ENCODE data around the gene HSBP1L1.

Gene HSBP1L1

DNA sequence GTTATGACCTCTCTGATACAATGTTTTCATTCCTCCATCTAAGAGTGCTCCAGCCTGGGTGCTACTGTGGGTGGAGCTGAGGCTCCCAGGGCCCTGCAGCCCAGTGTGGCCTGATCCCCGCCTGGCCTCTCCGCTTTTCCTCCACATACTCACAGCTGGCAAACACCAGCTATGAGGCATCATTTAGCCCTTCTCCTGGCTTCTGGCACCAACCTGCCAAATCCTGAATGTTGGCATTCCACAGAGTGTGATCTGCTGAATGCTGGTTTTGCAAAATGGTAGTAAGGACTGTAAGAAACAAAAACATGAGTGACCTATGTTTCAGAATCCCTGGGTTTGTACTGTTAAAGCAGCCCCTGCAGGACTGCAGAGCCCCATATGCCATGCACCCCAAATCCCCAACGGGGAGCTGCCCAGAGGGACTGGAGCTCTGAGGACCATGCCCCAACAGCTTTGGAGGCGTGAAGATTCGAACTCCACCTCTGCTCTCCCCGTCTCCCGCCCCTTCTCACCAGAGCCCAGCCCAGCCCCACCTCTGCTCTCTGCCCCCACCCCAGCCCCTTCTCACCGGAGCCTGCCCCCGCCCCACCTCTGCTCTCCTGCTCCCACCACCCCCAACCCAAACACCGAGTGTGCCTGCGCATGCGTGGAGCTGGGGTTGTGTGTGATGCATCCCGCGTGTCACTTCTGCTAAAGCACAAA, 17.2 kb upstream of the HSBP1L1 start:
- CTCF ChIA-PET: no interaction called here
- H3K9me3 Mint-ChIP-seq: no peaks in the 10 kb centered on the region
- H3K4me3 Mint-ChIP-seq: no peak overlapping the region
- H3K4me1 Mint-ChIP-seq: peaks cover 49% of the 10 kb centered on the region
- DNase-seq: no peak
- no peak overlapping the region for H3K27ac Mint-ChIP-seq
- H3K36me3 Mint-ChIP-seq: peaks cover 18% of the 10 kb centered on the region
- H3K27me3 Mint-ChIP-seq: no peaks in the 10 kb centered on the region

DNA sequence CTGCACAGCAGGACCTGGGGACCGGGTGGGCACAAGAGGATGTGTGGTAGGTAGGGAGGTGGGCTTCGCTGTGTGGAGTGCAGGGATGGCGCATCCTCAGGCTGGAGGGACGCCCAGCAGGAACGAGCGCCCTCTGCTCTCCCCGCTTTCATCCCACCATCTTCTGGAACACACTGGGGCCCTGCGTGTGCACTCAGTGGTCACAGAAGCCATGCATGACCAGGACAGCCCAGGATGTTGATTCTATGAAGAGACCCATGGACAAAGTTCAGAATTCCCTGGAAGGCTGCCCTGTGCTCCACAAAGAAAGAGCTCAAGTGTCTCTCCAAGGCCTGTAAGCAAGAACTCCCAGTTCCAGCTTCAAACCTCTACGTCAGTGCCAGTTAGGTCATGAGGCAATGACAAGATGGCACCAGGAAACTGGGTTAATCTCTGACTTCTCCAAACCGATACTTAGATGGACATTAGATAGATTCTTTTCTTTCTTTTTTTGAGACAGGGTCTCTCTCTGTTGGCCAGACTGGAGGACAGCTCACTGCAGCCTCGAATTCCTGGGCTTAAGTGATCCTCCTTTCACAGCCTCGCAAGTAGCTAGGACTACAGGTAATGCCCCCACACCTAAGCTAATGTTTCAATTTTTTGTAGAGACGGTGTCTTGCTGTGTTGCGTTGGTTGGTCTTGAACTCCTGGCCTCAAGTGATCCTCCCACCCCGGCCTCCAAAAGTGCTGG, 16.4 kb upstream of the HSBP1L1 start:
- H3K36me3 Mint-ChIP-seq: peaks cover 13% of the 10 kb centered on the region
- peaks cover 49% of the 10 kb centered on the region for H3K4me1 Mint-ChIP-seq
- H3K27ac Mint-ChIP-seq: no peak overlapping the region
- no peaks in the 10 kb centered on the region for H3K9me3 Mint-ChIP-seq
- no peak overlapping the region for H3K4me3 Mint-ChIP-seq
- CTCF ChIA-PET: no interaction called here
- no peak for DNase-seq
- peaks cover 4% of the 10 kb centered on the region for H3K27me3 Mint-ChIP-seq

DNA sequence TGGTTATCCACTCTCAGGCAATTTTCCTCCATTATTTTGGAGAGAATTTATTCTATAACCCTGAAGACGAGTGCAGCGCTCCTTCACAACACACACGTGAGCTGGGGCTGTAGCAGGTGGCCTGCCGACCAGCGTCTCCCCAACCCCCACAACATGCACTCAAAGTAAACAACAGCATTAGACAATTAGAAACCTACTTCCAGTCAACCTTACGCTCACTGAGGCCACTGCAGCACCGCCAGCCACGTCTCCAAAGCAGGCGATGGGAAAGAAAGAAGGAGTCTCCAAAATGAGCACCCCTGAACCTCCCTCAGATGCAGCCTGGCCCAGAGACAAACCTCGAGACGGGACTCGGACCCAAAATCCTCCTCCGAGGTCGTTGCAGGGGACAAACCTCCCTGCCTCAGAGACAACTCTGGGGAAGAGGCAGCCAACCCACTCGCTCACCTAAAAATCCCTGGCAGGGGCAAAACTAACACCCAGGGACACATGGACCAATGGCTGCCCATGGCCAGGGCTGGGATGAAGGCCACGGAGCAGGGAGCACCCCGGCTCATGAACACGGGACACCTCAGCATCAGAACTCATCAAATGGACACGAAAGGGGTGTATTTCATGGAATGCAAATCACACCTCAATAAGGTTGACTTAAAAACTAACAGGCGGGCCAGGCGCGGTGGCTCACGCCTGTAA, 15.6 kb upstream of the HSBP1L1 start:
- H3K4me3 Mint-ChIP-seq: peak overlapping the region; percentile 83
- DNase-seq: no peak
- peak overlapping the region; percentile 76 for H3K27ac Mint-ChIP-seq
- peaks cover 13% of the 10 kb centered on the region for H3K36me3 Mint-ChIP-seq
- CTCF ChIA-PET: no interaction called here
- H3K9me3 Mint-ChIP-seq: no peaks in the 10 kb centered on the region
- peaks cover 12% of the 10 kb centered on the region for H3K27me3 Mint-ChIP-seq
- peaks cover 49% of the 10 kb centered on the region for H3K4me1 Mint-ChIP-seq

DNA sequence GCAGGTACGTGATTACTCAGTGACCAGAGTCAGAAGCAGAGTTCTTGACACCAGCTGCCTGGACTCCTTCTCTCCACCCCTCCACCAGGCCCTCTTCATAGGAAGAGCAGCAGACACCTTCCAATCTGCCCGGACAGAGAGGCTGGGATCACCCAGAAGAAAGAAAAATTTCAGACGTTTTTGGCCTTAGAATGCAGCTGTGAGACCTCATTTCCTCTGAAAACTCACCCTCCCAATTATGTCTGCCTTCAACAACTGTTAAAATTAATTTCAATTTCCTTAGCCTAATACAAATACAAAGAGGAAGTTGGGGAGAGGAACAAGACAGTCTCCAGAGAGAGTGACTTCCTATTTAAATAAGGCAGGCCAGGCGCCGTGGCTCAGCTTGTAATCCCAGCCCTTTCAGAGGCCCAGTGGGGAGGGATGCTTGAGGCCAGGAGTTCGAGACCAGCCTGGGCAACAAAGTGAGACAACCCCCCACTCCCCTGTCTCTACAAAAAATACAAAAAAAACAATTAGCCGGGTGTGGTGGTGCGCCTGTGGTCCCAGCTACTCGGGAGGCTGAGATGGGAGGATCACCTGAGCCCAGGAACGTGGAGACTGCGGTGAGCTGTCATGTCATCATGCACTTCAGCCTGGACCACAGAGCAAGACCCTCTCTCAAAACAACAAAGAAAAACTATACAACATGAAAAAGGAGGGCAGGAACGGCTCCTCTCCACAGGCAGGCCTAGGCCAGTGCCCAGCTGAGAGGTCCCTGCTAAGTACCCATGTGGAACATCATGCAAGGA, 14.6 kb upstream of the HSBP1L1 start:
- DNase-seq: no peak
- Mint-ChIP-seq H3K36me3 (peaks cover 13% of the 10 kb centered on the region), H3K4me1 (peaks cover 38% of the 10 kb centered on the region), H3K9me3 (no peaks in the 10 kb centered on the region), H3K4me3 (peak overlapping the region; percentile 83), H3K27me3 (peaks cover 21% of the 10 kb centered on the region), H3K27ac (peak overlapping the region; percentile 76)
- CTCF ChIA-PET: no interaction called here

DNA sequence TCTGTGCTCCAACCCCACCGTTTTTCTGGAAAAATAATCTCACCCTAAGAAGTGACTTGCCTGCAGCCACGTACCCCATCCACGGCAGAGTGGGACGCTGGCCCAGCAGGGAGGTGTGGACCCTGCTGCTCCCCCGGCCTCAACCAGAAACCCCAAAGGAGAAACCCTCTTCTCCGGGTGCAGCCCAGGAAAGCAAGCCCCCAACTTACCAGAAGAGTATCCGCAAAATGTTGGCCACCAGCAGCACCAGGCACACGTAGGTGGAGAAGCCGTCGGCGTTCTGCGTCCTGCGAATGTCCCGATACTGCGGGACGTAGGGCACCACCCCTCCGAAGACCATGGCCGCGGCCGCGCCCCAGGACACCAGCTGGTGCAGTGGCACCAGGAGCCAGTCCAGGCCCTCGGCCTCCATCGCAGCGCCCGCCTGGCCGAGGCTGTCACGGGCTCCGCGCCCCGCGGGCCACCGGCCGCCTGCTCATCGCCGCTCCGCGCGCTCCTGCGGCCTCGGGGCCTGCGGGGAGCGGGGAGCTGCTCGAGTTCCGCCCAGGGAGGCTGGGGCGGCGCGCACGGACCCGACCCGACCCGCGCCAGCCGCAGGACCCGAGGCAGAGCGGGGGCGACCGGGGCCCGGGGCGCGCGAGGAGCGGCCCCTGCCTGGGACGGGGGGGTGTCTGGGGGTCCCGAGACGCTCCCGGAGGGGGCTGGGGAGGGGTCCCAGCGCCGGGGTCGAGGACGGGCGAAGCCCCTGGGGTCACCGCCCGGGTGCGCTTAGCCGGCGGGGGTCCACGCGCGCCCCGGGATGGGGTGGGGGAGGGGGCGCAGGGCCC, 13.7 kb upstream of the HSBP1L1 start:
- DNase-seq: peak; percentile 51
- CTCF ChIA-PET: no interaction called here
- Mint-ChIP-seq H3K4me1 (peaks cover 34% of the 10 kb centered on the region), H3K4me3 (peak overlapping the region; percentile 83), H3K9me3 (no peaks in the 10 kb centered on the region), H3K36me3 (peaks cover 13% of the 10 kb centered on the region), H3K27me3 (peaks cover 28% of the 10 kb centered on the region), H3K27ac (peak overlapping the region; percentile 76)

DNA sequence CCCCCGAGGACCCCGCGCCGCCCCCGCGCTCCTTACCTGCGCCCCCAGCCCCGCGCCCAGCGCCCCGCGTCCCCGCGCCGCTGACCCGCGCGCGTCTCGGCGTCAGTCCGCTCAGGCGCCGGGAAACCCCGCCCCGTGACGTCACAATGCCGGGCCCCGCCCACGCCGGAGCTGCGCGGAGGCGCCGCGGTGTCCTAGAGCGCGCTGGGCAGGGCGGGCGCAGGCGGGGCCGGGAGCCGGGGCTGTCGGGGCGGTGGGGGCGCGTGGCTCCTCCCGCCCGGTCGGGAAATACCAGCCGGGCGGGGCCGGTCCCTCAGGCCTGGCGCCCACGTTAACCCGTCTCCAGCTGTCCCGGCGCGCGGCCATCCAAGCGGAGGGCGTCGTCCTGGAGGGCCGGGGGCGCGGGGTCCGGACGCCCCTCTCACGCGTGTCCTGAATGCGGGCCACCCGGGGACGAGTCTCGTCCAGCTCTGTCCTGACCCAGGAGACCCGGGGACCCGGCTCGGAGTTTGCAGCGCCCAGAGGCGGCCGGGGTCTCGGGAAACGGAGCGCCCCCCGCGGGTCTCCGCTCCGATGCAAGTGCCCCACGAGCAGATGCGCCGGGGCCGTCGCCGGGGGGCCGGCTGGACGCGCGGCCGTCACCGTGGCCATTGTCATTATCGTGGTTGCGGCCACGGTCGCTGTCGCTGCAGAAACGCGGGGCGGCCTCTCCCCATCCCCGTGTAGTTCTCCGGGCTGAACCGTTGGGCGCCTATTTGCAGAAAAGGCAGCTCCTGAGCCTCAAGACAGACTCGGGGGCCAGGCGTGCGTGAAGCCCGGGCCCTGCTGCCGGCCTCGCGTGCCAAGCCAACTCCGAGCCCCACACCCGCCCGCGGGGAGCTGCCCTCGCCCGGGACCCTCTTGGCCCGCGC, 12.6 kb upstream of the HSBP1L1 start, which contains the start of gene SLC66A2:
SLC66A2 (minus strand) TSS at position 109 of the 911 bp plus-strand sequence. CDS start 727 bp downstream, outside the sequence.
- Mint-ChIP-seq H3K9me3 (no peaks in the 10 kb centered on the region), H3K27me3 (peaks cover 34% of the 10 kb centered on the region), H3K36me3 (peaks cover 13% of the 10 kb centered on the region), H3K4me3 (peak within 1 kb of the TSS; percentile 83), H3K4me1 (peaks cover 29% of the 10 kb centered on the region), H3K27ac (peak within 1 kb of the TSS; percentile 76)
- CTCF ChIA-PET: no interaction called here
- DNase-seq: peak; percentile 96

DNA sequence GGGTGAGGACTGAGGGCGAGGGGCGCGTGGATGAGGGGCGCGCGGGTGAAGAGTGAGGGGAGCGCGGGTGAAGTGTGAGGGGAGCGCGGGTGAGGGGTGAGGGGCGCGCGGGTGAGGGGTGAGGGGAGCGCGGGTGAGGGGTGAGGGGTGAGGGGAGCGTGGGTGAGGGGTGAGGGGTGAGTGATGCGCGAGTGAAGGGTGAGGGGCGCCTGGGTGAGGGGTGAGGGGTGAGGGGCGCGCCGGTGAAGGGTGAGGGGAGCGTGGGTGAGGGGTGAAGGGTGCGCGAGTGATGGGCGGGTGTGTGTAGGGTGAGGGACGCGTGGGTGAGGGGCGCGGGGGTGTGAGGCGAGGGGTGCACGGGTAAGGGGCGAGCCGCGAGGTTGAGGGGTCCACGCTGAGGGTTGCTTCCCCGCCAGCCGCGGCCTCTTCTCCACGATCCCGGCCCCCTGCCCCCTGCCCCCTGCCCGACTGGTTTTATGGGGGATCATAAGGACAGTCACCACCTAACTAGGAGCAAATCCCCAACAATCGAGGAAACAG, 11.9 kb upstream of the HSBP1L1 start:
- Mint-ChIP-seq H3K9me3 (no peaks in the 10 kb centered on the region), H3K4me3 (peak overlapping the region; percentile 40), H3K36me3 (peaks cover 9% of the 10 kb centered on the region), H3K4me1 (peaks cover 26% of the 10 kb centered on the region), H3K27ac (no peak overlapping the region), H3K27me3 (peaks cover 34% of the 10 kb centered on the region)
- CTCF ChIA-PET: no interaction called here
- no peak for DNase-seq

DNA sequence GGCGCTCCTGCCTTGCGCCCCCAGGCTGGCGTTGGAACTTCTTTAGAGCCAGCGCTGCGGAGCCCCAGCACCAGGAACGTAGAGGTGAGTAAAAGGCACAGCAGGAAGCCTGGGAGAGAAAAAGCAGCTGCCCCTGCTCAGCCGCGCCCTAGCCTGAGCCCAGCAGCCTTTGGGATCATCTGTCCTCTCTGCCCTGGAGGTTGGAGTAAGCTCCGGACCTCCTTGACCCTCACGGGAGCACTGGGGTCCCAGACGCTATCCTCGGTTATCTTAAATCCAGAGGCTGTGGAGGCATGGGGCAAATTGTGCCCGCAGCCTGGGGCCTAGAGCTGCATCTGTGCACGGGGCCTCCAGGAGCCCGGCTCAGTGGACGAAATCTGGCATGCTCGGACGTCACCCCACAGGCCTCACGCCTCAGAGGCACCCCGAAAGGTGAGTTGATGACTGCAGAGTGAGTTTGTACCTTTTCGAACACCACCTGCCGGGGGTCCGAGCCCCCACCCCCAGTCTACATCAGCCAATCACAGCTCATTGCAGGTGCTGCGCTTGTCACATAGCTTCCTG, 11.4 kb upstream of the HSBP1L1 start:
- no peak overlapping the region for H3K27ac Mint-ChIP-seq

DNA sequence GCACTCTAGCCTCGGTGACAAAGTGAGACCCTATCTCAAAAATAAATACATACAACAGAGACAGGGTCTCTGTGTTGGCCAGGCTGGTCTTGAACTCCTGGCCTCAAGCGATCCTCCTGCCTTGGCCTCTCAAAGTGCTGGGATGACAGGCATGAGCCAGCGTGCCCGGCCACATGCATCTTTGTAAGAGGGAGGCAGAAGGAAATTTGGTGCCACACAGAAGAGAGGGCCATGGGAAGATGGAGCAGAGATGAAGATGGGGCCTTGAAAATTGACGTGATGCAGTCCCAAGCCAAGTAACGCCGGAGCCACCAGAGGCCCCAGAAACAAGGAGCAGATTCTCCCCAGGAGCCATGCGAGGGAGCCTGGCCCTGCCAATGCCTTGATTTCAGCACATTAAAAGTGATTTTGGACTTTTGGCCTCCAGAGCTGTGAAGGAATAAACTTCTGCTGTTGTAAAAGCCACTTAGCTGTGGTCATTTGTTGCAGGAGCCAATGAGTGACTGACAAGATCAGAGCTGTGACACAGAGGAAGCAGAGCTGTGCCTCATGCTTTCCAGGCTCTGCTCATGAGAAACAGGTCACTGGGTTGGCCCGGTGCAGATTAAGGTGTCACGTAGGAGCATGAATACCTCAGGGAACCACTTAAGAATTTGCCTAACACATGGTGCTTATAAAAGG, 10.3 kb upstream of the HSBP1L1 start:
- Mint-ChIP-seq H3K9me3 (no peaks in the 10 kb centered on the region), H3K36me3 (peaks cover 5% of the 10 kb centered on the region), H3K4me3 (no peak overlapping the region), H3K27ac (no peak overlapping the region), H3K27me3 (peaks cover 34% of the 10 kb centered on the region), H3K4me1 (peaks cover 16% of the 10 kb centered on the region)
- CTCF ChIA-PET: interaction anchor here (1.2 kb wide), 1 partner anchor 29 kb away, joined by 4 read pairs; no protein-coding TSS in a partner anchor
- no peak for DNase-seq

More for the DNA sequence above, 11.4 kb upstream of the HSBP1L1 start:
- Mint-ChIP-seq H3K27me3 (peaks cover 34% of the 10 kb centered on the region), H3K4me3 (no peak overlapping the region), H3K36me3 (peaks cover 9% of the 10 kb centered on the region), H3K4me1 (peaks cover 26% of the 10 kb centered on the region), H3K9me3 (no peaks in the 10 kb centered on the region)
- DNase-seq: no peak
- CTCF ChIA-PET: no interaction called here

DNA sequence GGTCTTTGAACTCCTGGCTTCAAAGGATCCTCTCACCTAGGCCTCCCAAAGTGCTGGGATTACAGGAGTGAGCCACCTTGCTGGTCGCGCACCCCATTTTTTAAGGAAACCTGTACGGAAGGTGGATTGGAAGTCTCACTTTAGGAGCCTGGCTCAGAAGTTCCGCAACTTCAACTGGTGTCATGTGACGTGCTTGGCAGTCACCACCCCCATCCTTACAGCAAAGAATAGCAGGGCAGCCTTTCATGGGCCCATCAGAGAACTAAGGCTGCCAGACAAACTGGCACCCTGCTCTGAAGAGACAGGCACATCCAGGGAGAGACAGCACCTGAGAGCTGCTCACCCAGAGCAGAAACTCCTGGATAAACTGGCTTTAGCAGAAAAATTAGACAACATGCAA, 9.7 kb upstream of the HSBP1L1 start:
- no peaks in the 10 kb centered on the region for H3K9me3 Mint-ChIP-seq
- DNase-seq: no peak
- no peak overlapping the region for H3K27ac Mint-ChIP-seq
- CTCF ChIA-PET: interaction anchor here (1.1 to 1.2 kb wide), 2 partner anchors 28 to 30 kb away, joined by 3 to 4 read pairs; no protein-coding TSS in a partner anchor
- peaks cover 34% of the 10 kb centered on the region for H3K27me3 Mint-ChIP-seq
- peaks cover 1% of the 10 kb centered on the region for H3K36me3 Mint-ChIP-seq
- H3K4me1 Mint-ChIP-seq: peaks cover 11% of the 10 kb centered on the region
- H3K4me3 Mint-ChIP-seq: no peak overlapping the region

DNA sequence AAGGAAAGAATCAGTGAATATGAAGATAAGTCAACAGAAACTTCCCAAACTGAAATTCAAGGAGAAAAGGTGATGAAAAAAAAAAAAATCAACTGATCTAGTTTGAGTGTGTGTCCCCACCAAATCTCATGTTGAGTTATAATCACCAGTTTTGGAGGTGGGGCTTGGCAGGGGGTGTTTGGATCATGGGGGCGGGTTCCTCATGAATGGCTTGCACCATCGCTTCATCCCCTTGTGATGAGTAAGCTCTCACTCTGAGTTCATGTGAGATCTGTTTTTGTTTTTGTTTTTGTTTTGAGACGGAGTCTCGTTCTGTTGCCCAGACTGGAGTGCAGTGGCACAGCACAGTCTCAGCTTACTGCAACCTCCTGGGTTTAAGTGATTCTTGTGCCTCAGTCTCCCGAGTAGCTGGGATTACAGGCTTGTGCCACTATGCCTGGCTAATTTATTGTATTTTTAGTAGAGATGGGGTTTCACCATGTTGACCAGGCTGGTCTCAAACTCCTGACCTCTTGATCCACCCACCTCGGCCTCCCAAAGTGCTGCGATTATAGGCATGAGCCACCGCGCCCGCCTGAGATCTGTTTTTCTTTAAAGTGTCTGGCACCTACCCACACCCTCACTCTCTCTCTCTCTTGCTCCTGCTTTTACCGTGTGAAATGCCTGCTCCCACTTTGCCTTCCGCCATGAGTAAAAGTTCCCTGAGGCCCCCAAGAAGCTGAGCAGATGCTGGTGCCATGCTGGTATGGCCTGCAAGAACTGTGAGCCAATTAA, 9.0 kb upstream of the HSBP1L1 start:
- Mint-ChIP-seq H3K27me3 (peaks cover 34% of the 10 kb centered on the region), H3K4me3 (no peak overlapping the region), H3K4me1 (peaks cover 11% of the 10 kb centered on the region), H3K9me3 (no peaks in the 10 kb centered on the region), H3K36me3 (no peaks in the 10 kb centered on the region), H3K27ac (no peak overlapping the region)
- DNase-seq: no peak
- CTCF ChIA-PET: interaction anchor here (1.1 kb wide), 1 partner anchor 29 kb away, joined by 3 read pairs; no protein-coding TSS in a partner anchor

Data from activated naive CD4-positive, alpha-beta T cell treated with anti-CD3 and anti-CD28 coated beads, Interleukin-2, amount 10 ng/mL, durations not matched to agents 7 days and 5 days (primary cell).